ENCODE results near the gene CDH23. TPM values are rescaled to one million over a fixed set of nuclear protein-coding genes. Genes with fewer than 3 reads are reported as not detected.
A peak's percentile ranks its signal among the peaks of the same experiment; 100 is the strongest.

CDH23 gene
- total and polyA plus RNA-seq, 9 of the 15 experiments (the other 6 are each of a cell fraction or from before 2014, with no cell fraction given) = 0.18 to 1.2 (median 0.47) TPM

- TF ChIP-seq, protein P1, sequence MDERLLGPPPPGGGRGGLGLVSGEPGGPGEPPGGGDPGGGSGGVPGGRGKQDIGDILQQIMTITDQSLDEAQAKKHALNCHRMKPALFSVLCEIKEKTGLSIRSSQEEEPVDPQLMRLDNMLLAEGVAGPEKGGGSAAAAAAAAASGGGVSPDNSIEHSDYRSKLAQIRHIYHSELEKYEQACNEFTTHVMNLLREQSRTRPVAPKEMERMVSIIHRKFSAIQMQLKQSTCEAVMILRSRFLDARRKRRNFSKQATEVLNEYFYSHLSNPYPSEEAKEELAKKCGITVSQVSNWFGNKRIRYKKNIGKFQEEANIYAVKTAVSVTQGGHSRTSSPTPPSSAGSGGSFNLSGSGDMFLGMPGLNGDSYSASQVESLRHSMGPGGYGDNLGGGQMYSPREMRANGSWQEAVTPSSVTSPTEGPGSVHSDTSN (CRISPR knock-in tag; IDR thresholded peaks at IDR 0.05; ENCODE audit: low read depth) = no peak
- TF ChIP-seq, protein P1 (tag; conservative IDR thresholded peaks at IDR 0.05; ENCODE audit: low read depth) = peak; percentile 78
- TF ChIP-seq TAF9B (IDR thresholded peaks at IDR 0.05; ENCODE audit: partially characterized antibody) (no peak), CHD4 (IDR thresholded peaks at IDR 0.05; ENCODE audit: insufficient read depth, insufficient replicate concordance, low read depth, low read length, poor library complexity, severe bottlenecking) (no peak), KAT7 (CRISPR knock-in tag; IDR thresholded peaks at IDR 0.05; ENCODE audit: borderline replicate concordance) (no peak), SRSF1 (IDR thresholded peaks at IDR 0.05; ENCODE audit: low read depth, low read length) (no peak), CBX3 (IDR thresholded peaks at IDR 0.05; ENCODE audit: borderline replicate concordance in 1 of 2, low read length in 2 of 2) (no peak), RBM15 (IDR thresholded peaks at IDR 0.05; ENCODE audit: insufficient read depth, low read length) (no peak), CBFB (CRISPR knock-in tag; IDR thresholded peaks at IDR 0.05) (no peak), NONO (IDR thresholded peaks at IDR 0.05; ENCODE audit: low read depth in 2 of 2, low read length in 1 of 2) (no peak), KDM5B (IDR thresholded peaks at IDR 0.05; ENCODE audit: insufficient replicate concordance, low read depth, low read length) (no peak), CBX5 (IDR thresholded peaks at IDR 0.05; ENCODE audit: borderline replicate concordance, low read depth) (peak; percentile 34; the same call in 1 of the 2 replicates), EP300 (IDR thresholded peaks at IDR 0.05; ENCODE audit: low read length) (peak; percentile 95), ZNF239 (CRISPR knock-in tag; IDR thresholded peaks at IDR 0.05) (no peak), RB1 (IDR thresholded peaks at IDR 0.05; ENCODE audit: low read depth) (no peak), HDGF (IDR thresholded peaks at IDR 0.05) (peak; percentile 86)
- TF ChIP-seq, protein P2, sequence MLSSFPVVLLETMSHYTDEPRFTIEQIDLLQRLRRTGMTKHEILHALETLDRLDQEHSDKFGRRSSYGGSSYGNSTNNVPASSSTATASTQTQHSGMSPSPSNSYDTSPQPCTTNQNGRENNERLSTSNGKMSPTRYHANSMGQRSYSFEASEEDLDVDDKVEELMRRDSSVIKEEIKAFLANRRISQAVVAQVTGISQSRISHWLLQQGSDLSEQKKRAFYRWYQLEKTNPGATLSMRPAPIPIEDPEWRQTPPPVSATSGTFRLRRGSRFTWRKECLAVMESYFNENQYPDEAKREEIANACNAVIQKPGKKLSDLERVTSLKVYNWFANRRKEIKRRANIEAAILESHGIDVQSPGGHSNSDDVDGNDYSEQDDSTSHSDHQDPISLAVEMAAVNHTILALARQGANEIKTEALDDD (IDR thresholded peaks at IDR 0.05) = 0 out of 2 replicates have a peak, but pooled peaks have one; percentile 17
These were observed 238.6 kb downstream of the CDH23 start (continued) for GRCh38 chr10:71635251-71635866.
